AG04450 (cell line): ENCODE data around the gene KASH5. TPM values are rescaled to one million over a fixed set of nuclear protein-coding genes. Genes with fewer than 3 reads are reported as not detected.

Source experiments
- CTCF ChIA-PET: fragments of 300-600, 350-600 bp; formaldehyde crosslinking; extraction: SDS; loops from one replicate; lab custom pipeline; 2022; ENCODE audit warnings: antibody characterized with exemption, inconsistent platforms; lab: Charles Lee
- POLR2A ChIA-PET: fragments of 350-600 bp; formaldehyde crosslinking; extraction: SDS; loops from one replicate; lab custom pipeline; 2021; ENCODE audit warnings: antibody characterized with exemption, inconsistent platforms; lab: Yijun Ruan, JAX
- DNase-seq: peaks from one replicate; pipeline ENCODE4 v3.0.0-alpha.2; 2011; ENCODE audit warnings: low read depth, low spot score
- H3K27ac ChIP-seq: one replicate; pipeline ENCODE4 v1.5.1; 2012; ENCODE audit warnings: low read depth, low read length, control low read depth
- H3K27me3 ChIP-seq: one replicate; pipeline ENCODE4 v1.6.0; 2012; ENCODE audit warnings: low read length; ENCODE audit not compliant: control insufficient read depth, insufficient read depth
- H3K4me3 ChIP-seq: 2 replicates; pipeline ENCODE4 v1.5.1; 2011; ENCODE audit warnings: mild to moderate bottlenecking, low read depth, low read length, control low read depth
- H3K9me3 ChIP-seq: 2 replicates; pipeline ENCODE4 v1.5.1; 2012; ENCODE audit warnings: low read length; ENCODE audit not compliant: control insufficient read depth, insufficient read depth
- polyA plus RNA-seq: library from polyadenylated mRNA; depleted of rRNA; stranded (reverse); fragments of >200 nt; gene quantifications from 2 replicates; pipeline ENCODE4 v1.2.3, GENCODE V29; 2011
- TF ChIP-seq, protein P1 (sequence below): IDR thresholded peaks from 2 replicates; pipeline ENCODE4 v1.5.1; 2011; ENCODE audit warnings: low read depth, low read length, control low read depth, inconsistent platforms

Gene KASH5
- polyA plus RNA-seq, 1 experiment = not detected

GRCh38 chr19:49390131-49390928 is 2.3 kb downstream of the KASH5 start:
- Histone ChIP-seq H3K27me3 (peaks cover 22% of the 10 kb centered on the region), H3K4me3 (no peak overlapping the region), H3K27ac (no peak overlapping the region), H3K9me3 (peaks cover 5% of the 10 kb centered on the region; the same call in 1 of the 2 replicates)
- POLR2A ChIA-PET = no interaction called here
- CTCF ChIA-PET = interaction anchor here (1.0 kb wide), 1 partner anchor 21 kb away, joined by 4 read pairs; no protein-coding TSS in a partner anchor
- DNase-seq = no peak
- TF ChIP-seq, protein P1, sequence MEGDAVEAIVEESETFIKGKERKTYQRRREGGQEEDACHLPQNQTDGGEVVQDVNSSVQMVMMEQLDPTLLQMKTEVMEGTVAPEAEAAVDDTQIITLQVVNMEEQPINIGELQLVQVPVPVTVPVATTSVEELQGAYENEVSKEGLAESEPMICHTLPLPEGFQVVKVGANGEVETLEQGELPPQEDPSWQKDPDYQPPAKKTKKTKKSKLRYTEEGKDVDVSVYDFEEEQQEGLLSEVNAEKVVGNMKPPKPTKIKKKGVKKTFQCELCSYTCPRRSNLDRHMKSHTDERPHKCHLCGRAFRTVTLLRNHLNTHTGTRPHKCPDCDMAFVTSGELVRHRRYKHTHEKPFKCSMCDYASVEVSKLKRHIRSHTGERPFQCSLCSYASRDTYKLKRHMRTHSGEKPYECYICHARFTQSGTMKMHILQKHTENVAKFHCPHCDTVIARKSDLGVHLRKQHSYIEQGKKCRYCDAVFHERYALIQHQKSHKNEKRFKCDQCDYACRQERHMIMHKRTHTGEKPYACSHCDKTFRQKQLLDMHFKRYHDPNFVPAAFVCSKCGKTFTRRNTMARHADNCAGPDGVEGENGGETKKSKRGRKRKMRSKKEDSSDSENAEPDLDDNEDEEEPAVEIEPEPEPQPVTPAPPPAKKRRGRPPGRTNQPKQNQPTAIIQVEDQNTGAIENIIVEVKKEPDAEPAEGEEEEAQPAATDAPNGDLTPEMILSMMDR = no peak

- Histone ChIP-seq H3K27me3 (peaks cover 26% of the 10 kb centered on the region), H3K4me3 (no peak overlapping the region), H3K27ac (no peak overlapping the region), H3K9me3 (peaks cover 5% of the 10 kb centered on the region; the same call in 1 of the 2 replicates)
- no peak for DNase-seq
- TF ChIP-seq, protein P1 = no peak
- ChIA-PET CTCF (interaction anchor here (0.6 to 1.4 kb wide), 5 partner anchors 9 to 158 kb away, joined by 3 to 15 read pairs (median 4); no protein-coding TSS in a partner anchor), POLR2A (no interaction called here)
Measured at GRCh38 chr19:49390929-49391359, 2.9 kb downstream of the KASH5 start.

DNA sequence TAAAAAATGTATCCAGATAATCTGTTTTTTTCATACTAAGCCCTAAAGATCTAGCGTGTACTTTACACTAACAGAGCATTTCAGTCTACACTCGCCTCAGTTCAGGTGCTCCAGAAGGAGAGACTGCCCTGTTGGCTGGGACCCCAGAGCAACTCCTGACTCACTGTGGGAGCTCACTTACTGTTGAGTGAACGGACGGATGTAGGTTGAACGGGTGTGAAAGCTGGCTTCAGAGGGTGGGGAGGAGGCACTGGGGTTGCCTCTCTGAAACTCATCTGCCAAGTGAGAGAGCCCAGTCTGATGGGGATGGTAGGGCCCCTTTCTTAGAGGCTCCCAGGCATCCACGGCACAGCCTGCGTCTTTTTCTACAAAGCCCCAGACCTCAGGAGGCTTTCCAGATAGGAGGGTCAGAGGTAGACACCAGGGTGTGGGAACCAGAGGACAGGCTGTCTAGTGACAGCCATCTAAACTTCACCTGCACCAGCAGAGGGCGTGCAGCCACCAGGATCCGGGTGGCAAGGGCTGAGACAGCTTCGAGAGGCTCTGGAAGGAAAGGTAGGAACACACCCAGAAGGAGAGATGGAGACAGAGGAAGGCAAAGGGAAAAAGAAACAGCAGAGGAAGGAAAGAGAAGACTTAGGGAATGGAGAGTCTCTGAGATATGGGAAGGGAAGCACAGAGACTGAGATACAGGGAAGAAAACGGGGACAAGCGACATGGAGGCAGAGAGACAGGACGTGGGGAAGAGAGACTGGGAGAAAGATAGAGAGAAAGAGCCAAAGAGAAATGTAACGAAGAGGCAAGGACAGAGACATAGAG is 3.7 kb downstream of the KASH5 start:
- peak; percentile 20 for DNase-seq
- CTCF ChIA-PET = interaction anchor here (0.6 to 1.4 kb wide), 5 partner anchors 9 to 157 kb away, joined by 3 to 15 read pairs (median 4); no protein-coding TSS in a partner anchor
- Histone ChIP-seq H3K4me3 (no peak overlapping the region), H3K27me3 (peaks cover 26% of the 10 kb centered on the region), H3K9me3 (peaks cover 5% of the 10 kb centered on the region; the same call in 1 of the 2 replicates), H3K27ac (no peak overlapping the region)
- POLR2A ChIA-PET = interaction anchor here (1.0 kb wide), 1 partner anchor 148 kb away, joined by 3 read pairs; no protein-coding TSS in a partner anchor
- TF ChIP-seq, protein P1 = peak; percentile 75

DNA sequence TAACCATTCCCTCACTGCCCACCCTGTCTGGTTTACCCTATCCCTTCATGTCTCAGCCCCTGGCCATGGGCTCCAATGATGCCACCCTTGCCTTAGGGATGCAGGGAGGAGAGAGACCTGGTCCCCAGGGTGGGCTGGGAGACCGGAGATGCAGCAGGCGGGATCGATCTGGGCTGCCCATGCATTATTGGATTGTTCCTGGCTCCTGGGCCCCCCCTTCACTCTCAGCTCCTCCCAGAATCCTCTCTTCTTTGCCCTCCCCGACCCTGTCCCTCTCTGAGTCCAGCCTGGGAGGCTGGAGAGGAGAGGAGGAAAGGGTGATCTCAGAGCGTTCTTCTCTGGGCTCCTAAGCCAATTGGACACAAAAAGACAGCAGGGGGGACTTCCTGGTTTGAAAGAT is 5.8 kb downstream of the KASH5 start:
- H3K27ac ChIP-seq = no peak overlapping the region
- no peak overlapping the region for H3K4me3 ChIP-seq
- TF ChIP-seq, protein P1 = no peak
- no peak for DNase-seq
- peaks cover 32% of the 10 kb centered on the region for H3K27me3 ChIP-seq
- H3K9me3 ChIP-seq = no peaks in the 10 kb centered on the region
- ChIA-PET POLR2A (no interaction called here), CTCF (interaction anchor here (0.5 to 0.6 kb wide), 2 partner anchors 12 to 49 kb away, joined by 4 read pairs; no protein-coding TSS in a partner anchor)
